Testis (tissue), 2 donors: ENCODE data around the gene DUOXA1.

Source experiments
- CTCF ChIP-seq, 3 experiments: fragments of 450-650 bp in 2 of 3; fragments of 200-600 bp in 1 of 3; sonication (generic) in 1 of 3; IDR thresholded peaks; one replicate each; pipeline ENCODE4 v1.5.1; 2016 to 2019; ENCODE audit warnings: antibody characterized with exemption in 3 of 3, mild to moderate bottlenecking in 2 of 3, moderate library complexity in 1 of 3
- POLR2A ChIP-seq: fragments of 450-650 bp; IDR thresholded peaks from one replicate; pipeline ENCODE4 v1.6.1; 2017; ENCODE audit warnings: antibody characterized with exemption, mild to moderate bottlenecking, moderate library complexity

GRCh38 chr15:45162771-45163507 is 33.3 kb upstream of the DUOXA1 start:
- TF ChIP-seq CTCF (IDR thresholded peaks at IDR 0.05) = peak; percentile 59 to 73 (median 61)
- TF ChIP-seq POLR2A = no peak
